Kidney (tissue), 14 donors: ENCODE results near the gene DLL4. TPM values are rescaled to one million over a fixed set of nuclear protein-coding genes. Genes with fewer than 3 reads are reported as not detected.

Source experiments
- DNase-seq, 5 donors: peaks; one replicate each; pipeline ENCODE4 v3.0.0-alpha.2; 2013 to 2020
- FAIRE-seq: peaks from 2 replicates; lab custom pipeline; 2012; peaks lifted over from hg19 to GRCh38; lab: Jason Lieb, UNC
- H3K27ac ChIP-seq, 2 donors: one replicate each; pipeline ENCODE4 v1.7.0; 2013; ENCODE audit warnings: low read depth in 2 of 2, low read length in 2 of 2, inconsistent platforms in 1 of 2
- H3K27me3 ChIP-seq: one replicate; pipeline ENCODE4 v1.7.1; 2013; ENCODE audit warnings: low read length, inconsistent platforms; ENCODE audit not compliant: control insufficient read depth, insufficient read depth
- H3K36me3 ChIP-seq, 3 donors: one replicate each; pipeline versions ENCODE4 v1.7.0 to v1.7.1; 2013; ENCODE audit warnings: low read length in 3 of 3, control low read depth in 1 of 3, inconsistent platforms in 1 of 3; ENCODE audit not compliant: insufficient read depth in 3 of 3, control insufficient read depth in 2 of 3
- H3K4me1 ChIP-seq, 3 donors: one replicate each; pipeline versions ENCODE4 v1.7.0 to v1.7.1; 2013; ENCODE audit warnings: low read length in 3 of 3, inconsistent platforms in 1 of 3, low read depth in 1 of 3; ENCODE audit not compliant: control insufficient read depth in 2 of 3, insufficient read depth in 2 of 3
- H3K4me3 ChIP-seq, 3 donors: one replicate each; pipeline versions ENCODE4 v1.7.0 to v1.8.1; 2013; ENCODE audit warnings: low read length in 3 of 3, control low read depth in 1 of 3, inconsistent platforms in 1 of 3
- H3K9ac ChIP-seq, 3 donors: one replicate each; pipeline versions ENCODE4 v1.7.0 to v1.7.1; 2013; ENCODE audit warnings: low read length in 3 of 3, control low read depth in 1 of 3, inconsistent platforms in 1 of 3
- H3K9me3 ChIP-seq, 3 donors: one replicate each; pipeline versions ENCODE4 v1.7.0 to v1.7.1; 2013; ENCODE audit warnings: low read length in 3 of 3, control low read depth in 1 of 3, inconsistent platforms in 1 of 3; ENCODE audit not compliant: control insufficient read depth in 2 of 3, insufficient read depth in 1 of 3
- CTCF ChIP-seq: IDR thresholded peaks from 3 replicates; pipeline ENCODE4 v1.5.1; 2012; ENCODE audit warnings: mild to moderate bottlenecking, moderate library complexity, borderline replicate concordance; ENCODE audit not compliant: insufficient read depth; ENCODE audit errors: extremely low read depth
- intact Hi-C: fragments of 100-400 bp; cut with DNase I; formaldehyde crosslinking; loops from one replicate; pipeline ENCODE4 v1.11.1; 2022
- polyA plus RNA-seq: library from polyadenylated mRNA; stranded (reverse); fragments of 350-450 nt; fragmentation: Illumina TruSeq; extraction: RNeasy Lipid Tissue Mini Kit (QIAGEN cat#74804); gene quantifications from one replicate; pipeline ENCODE4 v1.2.3, GENCODE V29; 2014; ENCODE audit warnings: low read depth, low replicate concordance; ENCODE audit not compliant: insufficient read depth
- total RNA-seq: library from RNA; stranded (reverse); fragmentation: NEBNext Ultra II Directional; extraction: Animal tissue kit (Norgen Biotek cat#: 25700); gene quantifications from one replicate; pipeline ENCODE4 v1.2.1, GENCODE V29; 2021
- donor health status: control.
- donor health status: control.
- donor health status: control.
- donor health status: control.
- donor health status: control.
- donor health status: DM: yes; HTN: yes; CAD: no.
- donor health status: Normal renal cell carcinoma (clear cell type).

Gene DLL4
- total and polyA plus RNA-seq, 2 donors from 2014 or later = 5.8 to 9.4 TPM

- Histone ChIP-seq H3K9me3 (no peaks in the 10 kb centered on the region), H3K36me3 (peaks cover 9 to 36% (median 28%) of the 10 kb centered on the region in 3 donors), H3K4me1 (peaks cover 0 to 2% (median 0%) of the 10 kb centered on the region in 3 donors), H3K9ac (no peak overlapping the region), H3K27me3 (no peaks in the 10 kb centered on the region), H3K27ac (no peak overlapping the region), H3K4me3 (no peak overlapping the region)
- intact Hi-C loops = no loop called here
- DNase-seq (no peak), FAIRE-seq (no peak)
- no peak for TF ChIP-seq CTCF
Measured at GRCh38 chr15:40988156-40988555, 59.0 kb downstream of the DLL4 start.

Other genes with a start within 250 kb of the DLL4 start
- 1.1 TPM for gene RAD51, start 234.2 kb upstream of the DLL4 start, total RNA-seq
- gene RAD51, start 234.2 kb upstream of the DLL4 start, polyA plus RNA-seq = not detected
- gene RMDN3, start 174.1 kb upstream of the DLL4 start, total RNA-seq = 38.2 TPM
- 34.9 TPM for gene RMDN3, start 174.1 kb upstream of the DLL4 start, polyA plus RNA-seq
- gene GCHFR, start 165.3 kb upstream of the DLL4 start, total RNA-seq = 15.4 TPM
- 145 TPM for gene GCHFR, start 165.3 kb upstream of the DLL4 start, polyA plus RNA-seq
- 1.4 TPM for gene C15orf62, start 159.4 kb upstream of the DLL4 start, total RNA-seq
- 0.47 TPM for gene C15orf62, start 159.4 kb upstream of the DLL4 start, polyA plus RNA-seq
- 18.7 TPM for gene ZFYVE19, start 122.3 kb upstream of the DLL4 start, total RNA-seq
- 37.5 TPM for gene ZFYVE19, start 122.3 kb upstream of the DLL4 start, polyA plus RNA-seq
- gene DNAJC17, start 121.9 kb upstream of the DLL4 start, total RNA-seq = 41.6 TPM
- gene DNAJC17, start 121.9 kb upstream of the DLL4 start, polyA plus RNA-seq = 56.7 TPM
- not detected for gene PPP1R14D, start 100.6 kb upstream of the DLL4 start, total RNA-seq
- 4.0 TPM for gene PPP1R14D, start 100.6 kb upstream of the DLL4 start, polyA plus RNA-seq
- gene SPINT1, start 85.3 kb upstream of the DLL4 start, total RNA-seq = 114 TPM
- gene SPINT1, start 85.3 kb upstream of the DLL4 start, polyA plus RNA-seq = 112 TPM
- 3.0 TPM for gene RHOV, start 55.1 kb upstream of the DLL4 start, total RNA-seq
- gene RHOV, start 55.1 kb upstream of the DLL4 start, polyA plus RNA-seq = 4.6 TPM
- 28.1 TPM for gene VPS18, start 34.9 kb upstream of the DLL4 start, total RNA-seq
- gene VPS18, start 34.9 kb upstream of the DLL4 start, polyA plus RNA-seq = 21.9 TPM
- 4.7 TPM for gene CHAC1, start 24.1 kb downstream of the DLL4 start, total RNA-seq
- 21.1 TPM for gene CHAC1, start 24.1 kb downstream of the DLL4 start, polyA plus RNA-seq
- 27.3 TPM for gene INO80, start 186.9 kb downstream of the DLL4 start, total RNA-seq
- 6.0 TPM for gene INO80, start 186.9 kb downstream of the DLL4 start, polyA plus RNA-seq